Measurements from ENCODE around the gene SPINDOC. TPM values are rescaled to one million over a fixed set of nuclear protein-coding genes. Genes with fewer than 3 reads are reported as not detected.

Gene SPINDOC
- total RNA-seq, 2 donors from 2014 or later, result 96.1 to 103 TPM

DNA sequence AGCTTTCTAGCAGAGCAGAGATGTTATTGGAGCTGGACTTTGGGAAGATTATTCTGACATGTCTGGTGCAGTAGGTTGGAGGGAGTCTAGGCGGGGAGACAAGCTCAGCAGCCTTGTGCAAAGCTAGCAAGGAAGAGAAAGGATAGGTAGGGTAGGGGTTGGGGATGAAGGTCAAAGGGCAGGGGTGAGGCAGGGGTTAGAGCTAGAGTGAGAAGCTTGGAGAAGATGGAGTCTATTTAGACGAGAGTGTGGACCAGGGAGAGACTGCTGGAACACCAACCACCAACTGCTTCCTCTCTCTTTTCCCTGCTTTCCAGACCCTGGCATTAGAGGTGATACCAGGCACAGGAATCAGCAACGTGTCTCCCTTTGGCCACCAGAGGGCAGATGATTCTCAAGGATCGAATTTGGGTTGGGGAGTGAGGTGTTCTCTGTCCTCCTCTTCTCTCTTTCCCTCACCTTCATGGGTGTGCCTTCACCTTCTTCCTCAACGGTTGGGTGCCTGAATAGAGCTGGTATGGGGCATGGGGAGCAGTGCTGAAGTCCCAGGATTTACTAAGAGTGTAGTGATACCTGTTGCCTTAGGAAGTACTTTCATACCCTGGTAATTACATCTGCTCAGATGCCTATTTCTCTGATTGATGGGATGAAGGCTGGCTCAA is 23.9 kb downstream of the SPINDOC start:
- peak overlapping the region; percentile 71 for H3K27ac Mint-ChIP-seq
- H3K4me1 Mint-ChIP-seq, result peaks cover 31% of the 10 kb centered on the region
- H3K4me3 Mint-ChIP-seq, result no peak overlapping the region
- TF ChIP-seq, protein P1, sequence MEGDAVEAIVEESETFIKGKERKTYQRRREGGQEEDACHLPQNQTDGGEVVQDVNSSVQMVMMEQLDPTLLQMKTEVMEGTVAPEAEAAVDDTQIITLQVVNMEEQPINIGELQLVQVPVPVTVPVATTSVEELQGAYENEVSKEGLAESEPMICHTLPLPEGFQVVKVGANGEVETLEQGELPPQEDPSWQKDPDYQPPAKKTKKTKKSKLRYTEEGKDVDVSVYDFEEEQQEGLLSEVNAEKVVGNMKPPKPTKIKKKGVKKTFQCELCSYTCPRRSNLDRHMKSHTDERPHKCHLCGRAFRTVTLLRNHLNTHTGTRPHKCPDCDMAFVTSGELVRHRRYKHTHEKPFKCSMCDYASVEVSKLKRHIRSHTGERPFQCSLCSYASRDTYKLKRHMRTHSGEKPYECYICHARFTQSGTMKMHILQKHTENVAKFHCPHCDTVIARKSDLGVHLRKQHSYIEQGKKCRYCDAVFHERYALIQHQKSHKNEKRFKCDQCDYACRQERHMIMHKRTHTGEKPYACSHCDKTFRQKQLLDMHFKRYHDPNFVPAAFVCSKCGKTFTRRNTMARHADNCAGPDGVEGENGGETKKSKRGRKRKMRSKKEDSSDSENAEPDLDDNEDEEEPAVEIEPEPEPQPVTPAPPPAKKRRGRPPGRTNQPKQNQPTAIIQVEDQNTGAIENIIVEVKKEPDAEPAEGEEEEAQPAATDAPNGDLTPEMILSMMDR (conservative IDR thresholded peaks at IDR 0.05), result peak; percentile 90
- H3K9me3 ChIP-seq (ENCODE audit: control insufficient read depth, low read length), result no peaks in the 10 kb centered on the region
- DNase-seq, result peak; percentile 94
- no peaks in the 10 kb centered on the region for H3K36me3 Mint-ChIP-seq (ENCODE audit: low read depth)
- WGBS, 2 experiments (ENCODE audit: insufficient coverage in 1 of 2, insufficient read length in 1 of 2), result 22 to 91% methylated on average over 1 to 5 of the region's 5 CpGs
- H3K36me3 ChIP-seq (ENCODE audit: control insufficient read depth, insufficient read depth, low read length), result peaks cover 5% of the 10 kb centered on the region
- H3K27me3 Mint-ChIP-seq (ENCODE audit: insufficient read depth), result no peaks in the 10 kb centered on the region
- H3K4me1 ChIP-seq (ENCODE audit: control insufficient read depth, insufficient read depth, low read length), result no peaks in the 10 kb centered on the region
- H3K27me3 ChIP-seq (ENCODE audit: control insufficient read depth, insufficient read depth, low read length, poor library complexity, severe bottlenecking), result no peaks in the 10 kb centered on the region
- H3K9ac ChIP-seq (ENCODE audit: extremely low read depth, low read length, poor library complexity, severe bottlenecking), result no peak overlapping the region
- no peak overlapping the region for H3K4me3 ChIP-seq (ENCODE audit: low read length)
- no peaks in the 10 kb centered on the region for H3K9me3 Mint-ChIP-seq
- H3K27ac ChIP-seq (ENCODE audit: low read depth, low read length), result no peak overlapping the region

DNA sequence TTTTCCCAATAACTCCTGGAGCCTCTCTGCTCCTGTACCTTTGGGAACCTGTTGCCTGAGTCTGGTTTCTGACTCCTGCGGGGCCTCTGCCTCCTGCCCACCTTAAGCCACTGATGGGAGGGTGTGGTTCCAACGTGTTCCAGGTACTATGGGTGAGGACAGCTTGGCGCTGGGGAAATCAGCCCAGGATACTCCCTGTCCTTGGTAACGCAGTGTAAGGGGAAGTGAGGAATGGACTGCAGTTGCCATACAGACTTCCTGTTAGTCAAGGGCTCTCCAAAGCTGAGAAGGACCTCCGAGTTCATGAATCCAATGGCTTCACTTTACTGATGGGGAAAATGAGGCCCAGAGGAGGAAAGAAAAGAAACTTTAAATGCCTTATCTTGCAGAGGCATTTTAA is 24.5 kb downstream of the SPINDOC start:
- TF ChIP-seq, protein P1 (conservative IDR thresholded peaks at IDR 0.05), result no peak
- no peaks in the 10 kb centered on the region for H3K9me3 ChIP-seq (ENCODE audit: control insufficient read depth, low read length)
- no peak overlapping the region for H3K27ac ChIP-seq (ENCODE audit: low read depth, low read length)
- Mint-ChIP-seq H3K9me3 (no peaks in the 10 kb centered on the region), H3K4me3 (no peak overlapping the region), H3K27ac (no peak overlapping the region), H3K36me3 (ENCODE audit: low read depth) (no peaks in the 10 kb centered on the region), H3K27me3 (ENCODE audit: insufficient read depth) (no peaks in the 10 kb centered on the region), H3K4me1 (peaks cover 35% of the 10 kb centered on the region)
- 83 to 92% methylated on average over 5 of the region's 5 CpGs for WGBS, 2 experiments (ENCODE audit: insufficient coverage in 1 of 2, insufficient read length in 1 of 2)
- no peak overlapping the region for H3K4me3 ChIP-seq (ENCODE audit: low read length)
- H3K36me3 ChIP-seq (ENCODE audit: control insufficient read depth, insufficient read depth, low read length), result peaks cover 10% of the 10 kb centered on the region
- H3K9ac ChIP-seq (ENCODE audit: extremely low read depth, low read length, poor library complexity, severe bottlenecking), result peak overlapping the region; percentile 41
- no peak for DNase-seq
- no peaks in the 10 kb centered on the region for H3K27me3 ChIP-seq (ENCODE audit: control insufficient read depth, insufficient read depth, low read length, poor library complexity, severe bottlenecking)
- H3K4me1 ChIP-seq (ENCODE audit: control insufficient read depth, insufficient read depth, low read length), result no peaks in the 10 kb centered on the region

DNA sequence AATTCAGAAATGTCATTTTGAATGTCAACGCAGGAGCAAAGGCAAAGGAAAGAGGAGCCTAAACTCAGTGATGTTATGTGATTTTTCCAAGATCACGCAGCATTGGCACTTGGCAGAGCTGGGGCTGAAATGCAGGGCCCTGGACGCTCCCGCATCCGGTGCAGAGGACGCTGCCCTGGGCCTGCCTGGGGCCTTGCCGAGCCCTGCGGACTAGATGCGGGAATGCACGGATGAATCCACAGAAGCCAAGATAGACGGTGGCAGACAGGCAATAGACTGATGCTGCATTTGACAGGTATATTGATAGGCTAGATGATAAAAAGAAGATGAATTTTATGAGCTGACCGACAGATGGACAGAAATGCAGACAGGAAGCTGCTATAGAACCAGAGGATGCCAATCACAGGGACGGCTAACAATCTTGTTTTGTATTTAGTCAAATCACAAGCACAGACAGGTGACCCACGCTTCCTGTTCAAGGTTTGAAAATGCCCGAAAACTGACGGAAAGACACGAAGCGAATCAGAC is 25.0 kb downstream of the SPINDOC start:
- H3K36me3 ChIP-seq (ENCODE audit: control insufficient read depth, insufficient read depth, low read length), result peaks cover 15% of the 10 kb centered on the region
- peaks cover 3% of the 10 kb centered on the region for H3K4me1 ChIP-seq (ENCODE audit: control insufficient read depth, insufficient read depth, low read length)
- no peaks in the 10 kb centered on the region for H3K27me3 Mint-ChIP-seq (ENCODE audit: insufficient read depth)
- H3K27ac ChIP-seq (ENCODE audit: low read depth, low read length), result no peak overlapping the region
- no peaks in the 10 kb centered on the region for H3K9me3 ChIP-seq (ENCODE audit: control insufficient read depth, low read length)
- no peaks in the 10 kb centered on the region for H3K27me3 ChIP-seq (ENCODE audit: control insufficient read depth, insufficient read depth, low read length, poor library complexity, severe bottlenecking)
- H3K27ac Mint-ChIP-seq, result peak overlapping the region; percentile 65
- H3K4me1 Mint-ChIP-seq, result peaks cover 40% of the 10 kb centered on the region
- peak overlapping the region; percentile 92 for H3K4me3 Mint-ChIP-seq
- TF ChIP-seq, protein P1 (conservative IDR thresholded peaks at IDR 0.05), result no peak
- peak overlapping the region; percentile 60 for H3K4me3 ChIP-seq (ENCODE audit: low read length)
- no peaks in the 10 kb centered on the region for H3K36me3 Mint-ChIP-seq (ENCODE audit: low read depth)
- 38 to 43% methylated on average over 13 to 18 of the region's 18 CpGs for WGBS, 2 experiments (ENCODE audit: insufficient coverage in 1 of 2, insufficient read length in 1 of 2)
- H3K9ac ChIP-seq (ENCODE audit: extremely low read depth, low read length, poor library complexity, severe bottlenecking), result peak overlapping the region; percentile 41
- DNase-seq, result no peak
- no peaks in the 10 kb centered on the region for H3K9me3 Mint-ChIP-seq
